Esophagus muscularis mucosa (tissue), 4 donors: Measurements from ENCODE around the gene CPLX1. TPM values are rescaled to one million over a fixed set of nuclear protein-coding genes. Genes with fewer than 3 reads are reported as not detected.

ENCODE experiments used
- DNase-seq: peaks from one replicate; pipeline ENCODE4 v3.0.0-alpha.2; 2017; ENCODE audit errors: extremely low spot score
- H3K27ac ChIP-seq, 4 donors: fragments of 200-600 bp; sonication (generic); replicated peaks in 1 of 4; 1 replicate in 3 of 4; 2 replicates in 1 of 4; pipeline ENCODE4 v1.5.1; 2016 to 2019; ENCODE audit warnings: mild to moderate bottlenecking in 1 of 4
- H3K27me3 ChIP-seq, 4 donors: fragments of 200-600 bp; sonication (generic); one replicate each; pipeline versions ENCODE4 v1.5.1 to v1.6.0; 2016 to 2019
- H3K36me3 ChIP-seq, 4 donors: fragments of 200-600 bp; sonication (generic); one replicate each; pipeline ENCODE4 v1.5.1; 2016 to 2019
- H3K4me1 ChIP-seq, 4 donors: fragments of 200-600 bp; sonication (generic); one replicate each; pipeline ENCODE4 v1.5.1; 2016 to 2019
- H3K4me3 ChIP-seq, 4 donors: fragments of 200-600 bp; sonication (generic); 1 replicate in 2 of 4; 2 replicates in 2 of 4; pipeline ENCODE4 v1.5.1; 2016 to 2019; ENCODE audit warnings: mild to moderate bottlenecking in 4 of 4, moderate library complexity in 1 of 4
- H3K9me3 ChIP-seq, 4 donors: fragments of 200-600 bp; sonication (generic); 1 replicate in 3 of 4; 2 replicates in 1 of 4; pipeline ENCODE4 v1.5.1; 2016 to 2019
- CTCF ChIP-seq, 3 experiments: fragments of 200-600 bp in 2 of 3; fragments of 450-650 bp in 1 of 3; sonication (generic) in 2 of 3; IDR thresholded peaks; one replicate each; pipeline ENCODE4 v1.5.1; 2017 to 2019; ENCODE audit warnings: antibody characterized with exemption in 3 of 3, mild to moderate bottlenecking in 2 of 3, moderate library complexity in 1 of 3
- EP300 ChIP-seq: sonication (generic); formaldehyde crosslinking; IDR thresholded peaks from one replicate; pipeline ENCODE4 v1.6.1; 2017; ENCODE audit warnings: antibody characterized with exemption
- POLR2A ChIP-seq: fragments of 450-650 bp; IDR thresholded peaks from one replicate; pipeline ENCODE4 v1.6.1; 2017; ENCODE audit warnings: antibody characterized with exemption, moderate library complexity, mild to moderate bottlenecking, low read depth
- POLR2AphosphoS5 ChIP-seq, 2 donors: sonication (generic); formaldehyde crosslinking; IDR thresholded peaks; one replicate each; pipeline ENCODE4 v1.6.1; 2017; ENCODE audit warnings: antibody characterized with exemption in 2 of 2
- WGBS: methylation state at CpG from one replicate; pipeline ENCODE4 v1.1.5; 2018; 5-methylcytosine and 5-hydroxymethylcytosine counted together
- intact Hi-C: fragments of 100-400 bp; cut with DNase I; formaldehyde crosslinking; loops from one replicate; pipeline ENCODE4 v1.15.1; 2023
- total RNA-seq, 4 donors: library from RNA; depleted of rRNA; stranded (reverse); fragments of >200 nt; gene quantifications; one replicate each; pipeline versions ENCODE4 v1.1.0 to v1.2.1, GENCODE V29; 2016

CPLX1 gene
- total RNA-seq, 4 donors from 2014 or later, result 1.1 to 1.6 (median 1.3) TPM

GRCh38 chr4:845836-846251, 19.9 kb upstream of the CPLX1 start:
- no peak for DNase-seq
- 28% methylated on average over 5 of the region's 14 CpGs for WGBS
- H3K9me3 ChIP-seq, result no peaks in the 10 kb centered on the region
- H3K4me1 ChIP-seq, result peaks cover 0 to 11% (median 4%) of the 10 kb centered on the region in 4 donors
- no peaks in the 10 kb centered on the region for H3K27me3 ChIP-seq
- H3K4me3 ChIP-seq, result no peak overlapping the region
- H3K27ac ChIP-seq, result no peak overlapping the region
- TF ChIP-seq POLR2A (no peak), EP300 (no peak), CTCF (IDR thresholded peaks at IDR 0.05) (no peak), POLR2AphosphoS5 (IDR thresholded peaks at IDR 0.05) (no peak)
- intact Hi-C loops, result no loop called here
- peaks cover 19 to 36% (median 27%) of the 10 kb centered on the region in 4 donors for H3K36me3 ChIP-seq

DNA sequence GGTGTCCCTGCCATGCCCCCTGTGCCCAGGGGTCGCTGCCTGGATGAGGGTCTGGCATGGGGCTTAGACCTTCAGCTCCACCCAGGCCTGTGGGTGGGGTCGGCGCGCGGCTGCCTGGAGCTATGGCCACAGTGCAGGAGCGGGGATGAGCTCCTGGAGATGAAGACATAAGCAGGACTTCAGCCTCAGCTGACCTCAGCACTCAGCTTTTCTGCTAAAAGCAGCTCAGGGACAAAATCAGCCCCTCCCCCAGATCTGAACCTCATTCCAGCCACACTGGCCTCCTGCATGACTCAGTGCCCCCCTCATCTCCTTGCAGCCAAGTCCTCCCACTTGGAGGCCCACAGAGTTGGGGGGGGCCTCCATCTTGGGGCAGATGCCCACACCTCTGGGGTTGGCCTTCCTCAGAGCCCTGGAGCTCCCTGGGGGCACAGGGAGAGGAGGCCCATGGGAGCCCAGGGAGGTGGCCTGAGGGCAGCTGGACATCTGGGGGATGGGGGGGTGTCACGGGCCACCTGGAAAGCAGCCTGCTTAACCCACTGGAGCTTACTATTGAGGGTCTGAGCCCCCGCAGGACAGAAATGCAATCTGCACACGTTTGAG, 19.4 kb upstream of the CPLX1 start:
- intact Hi-C loops, result no loop called here
- Histone ChIP-seq H3K9me3 (no peaks in the 10 kb centered on the region), H3K4me1 (peaks cover 0 to 11% (median 4%) of the 10 kb centered on the region in 4 donors), H3K4me3 (no peak overlapping the region), H3K27ac (no peak overlapping the region), H3K27me3 (no peaks in the 10 kb centered on the region), H3K36me3 (peaks cover 14 to 31% (median 21%) of the 10 kb centered on the region in 4 donors)
- no peak for DNase-seq
- 68% methylated on average over 3 of the region's 9 CpGs for WGBS
- TF ChIP-seq POLR2AphosphoS5 (IDR thresholded peaks at IDR 0.05) (no peak), POLR2A (no peak), CTCF (IDR thresholded peaks at IDR 0.05) (no peak), EP300 (no peak)

DNA sequence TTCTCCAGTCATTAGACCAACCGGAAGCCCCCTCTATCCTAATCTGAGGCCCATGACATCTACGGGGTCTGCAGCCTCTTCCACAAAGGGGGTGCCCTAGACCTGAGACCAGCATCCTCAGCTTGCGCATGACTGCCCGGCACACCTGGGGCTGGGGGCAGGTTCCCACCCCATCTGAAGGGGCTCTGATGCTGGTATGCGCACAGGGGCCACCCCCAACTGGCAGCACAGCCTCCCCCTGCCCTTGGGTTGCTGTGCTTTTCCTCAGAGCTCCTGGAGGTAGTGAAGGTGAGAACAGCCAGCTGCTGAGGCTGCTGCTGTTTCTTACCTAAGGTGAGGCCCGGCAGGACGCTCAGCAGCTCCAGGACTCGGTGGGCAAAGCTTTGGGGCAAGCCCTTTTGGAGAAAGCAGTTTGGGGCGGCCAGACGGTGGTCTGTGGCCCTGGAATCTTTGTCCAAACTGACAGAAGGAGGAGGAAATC, 18.9 kb upstream of the CPLX1 start:
- no peak overlapping the region for H3K27ac ChIP-seq
- intact Hi-C loops, result no loop called here
- H3K4me3 ChIP-seq, result no peak overlapping the region
- H3K9me3 ChIP-seq, result no peaks in the 10 kb centered on the region
- no peak for TF ChIP-seq POLR2AphosphoS5 (IDR thresholded peaks at IDR 0.05)
- no peak for TF ChIP-seq POLR2A
- no peak for TF ChIP-seq EP300
- 93% methylated on average over 3 of the region's 10 CpGs for WGBS
- H3K36me3 ChIP-seq, result peaks cover 8 to 25% (median 16%) of the 10 kb centered on the region in 4 donors
- no peaks in the 10 kb centered on the region for H3K27me3 ChIP-seq
- DNase-seq, result no peak
- H3K4me1 ChIP-seq, result peaks cover 0 to 11% (median 4%) of the 10 kb centered on the region in 4 donors

DNA sequence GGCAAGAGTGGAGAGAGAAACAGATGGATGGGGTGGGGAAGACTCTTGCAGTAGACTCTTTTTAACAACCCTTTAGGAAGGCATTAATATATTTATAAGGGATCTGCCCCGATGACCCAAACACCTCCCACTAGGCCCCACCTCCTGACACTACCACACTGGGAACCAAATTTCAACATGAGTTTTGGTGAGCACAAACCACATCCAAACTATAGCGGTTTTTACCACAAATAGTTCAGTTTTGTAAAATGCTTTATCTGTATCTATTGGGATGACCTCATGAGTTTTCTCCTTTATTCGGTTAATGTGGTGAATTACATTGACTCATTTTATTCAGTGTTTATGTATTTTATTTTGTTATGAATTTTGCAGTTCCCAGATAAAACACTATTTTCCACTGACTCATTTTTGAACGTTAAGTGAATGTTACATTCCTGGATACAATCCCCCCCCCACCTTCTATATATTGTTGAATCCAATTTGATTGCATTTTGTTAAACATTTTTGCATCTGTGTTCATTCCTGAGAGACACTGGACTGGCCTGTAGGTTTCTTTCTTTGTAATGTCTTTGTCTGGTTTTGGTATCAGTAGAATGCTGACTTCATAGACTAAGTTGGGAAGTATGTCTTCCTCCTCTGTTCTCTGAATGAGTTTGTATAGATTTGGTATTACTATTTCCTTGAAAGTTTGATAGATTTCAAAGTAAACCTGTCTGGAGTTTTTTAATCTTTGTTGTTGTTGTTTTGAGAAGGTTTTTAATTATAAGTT, 13.9 kb upstream of the CPLX1 start:
- WGBS, result 94% methylated on average over 4 of the region's 4 CpGs
- H3K36me3 ChIP-seq, result no peaks in the 10 kb centered on the region
- no peak overlapping the region for H3K27ac ChIP-seq
- peaks cover 0 to 4% (median 0%) of the 10 kb centered on the region in 4 donors for H3K4me1 ChIP-seq
- no peaks in the 10 kb centered on the region for H3K27me3 ChIP-seq
- no peak overlapping the region for H3K4me3 ChIP-seq
- no peak for DNase-seq
- peaks cover 0 to 30% (median 24%) of the 10 kb centered on the region in 4 donors for H3K9me3 ChIP-seq
- intact Hi-C loops, result no loop called here
- TF ChIP-seq CTCF (IDR thresholded peaks at IDR 0.05), result no peak
- no peak for TF ChIP-seq POLR2A
- TF ChIP-seq EP300, result no peak
- no peak for TF ChIP-seq POLR2AphosphoS5 (IDR thresholded peaks at IDR 0.05)

GRCh38 chr4:837772-838171, 11.8 kb upstream of the CPLX1 start:
- TF ChIP-seq POLR2AphosphoS5 (IDR thresholded peaks at IDR 0.05) (no peak), POLR2A (no peak)
- intact Hi-C loops, result no loop called here
- 94% methylated on average over 1 of the region's 1 CpG for WGBS
- Histone ChIP-seq H3K36me3 (no peaks in the 10 kb centered on the region), H3K9me3 (peaks cover 0 to 30% (median 24%) of the 10 kb centered on the region in 4 donors), H3K27me3 (peaks cover 0 to 10% (median 0%) of the 10 kb centered on the region in 4 donors), H3K4me1 (peaks cover 0 to 4% (median 0%) of the 10 kb centered on the region in 4 donors), H3K4me3 (no peak overlapping the region), H3K27ac (no peak overlapping the region)
- DNase-seq, result no peak
